SKM-1 (cell line): ENCODE data around the gene CAMK4.
"Not testable (repeated sequence)": the region's sequence is repeated elsewhere in the genome, so short reads cannot be mapped to it uniquely, and the experiment has no call there.

Experiments
- DNase-seq: peaks from one replicate; lab custom pipeline; 2025; ENCODE audit not compliant: unreplicated experiment; lab: John Stamatoyannopoulos, UW

The CAMK4 gene

DNA sequence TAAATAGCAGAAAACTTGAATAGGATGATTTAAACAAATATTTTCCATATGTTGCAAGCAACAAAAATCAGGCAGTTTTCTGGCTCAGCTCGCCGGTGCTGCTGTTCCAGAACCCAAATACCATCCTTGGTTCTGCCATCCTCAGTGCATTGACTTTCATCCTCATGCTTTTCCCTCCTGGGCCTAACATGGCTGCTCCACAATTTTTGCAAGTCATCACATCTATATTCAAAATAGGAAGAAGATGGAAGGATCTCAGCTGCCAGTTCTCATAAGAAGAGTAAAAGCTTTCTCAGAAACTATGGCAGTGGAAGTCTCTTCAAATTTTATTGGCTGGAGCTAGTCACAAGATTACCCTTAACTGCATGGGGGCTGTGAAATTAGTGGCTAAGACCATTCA is 151.5 kb downstream of the CAMK4 start:
- no peak for DNase-seq

DNA sequence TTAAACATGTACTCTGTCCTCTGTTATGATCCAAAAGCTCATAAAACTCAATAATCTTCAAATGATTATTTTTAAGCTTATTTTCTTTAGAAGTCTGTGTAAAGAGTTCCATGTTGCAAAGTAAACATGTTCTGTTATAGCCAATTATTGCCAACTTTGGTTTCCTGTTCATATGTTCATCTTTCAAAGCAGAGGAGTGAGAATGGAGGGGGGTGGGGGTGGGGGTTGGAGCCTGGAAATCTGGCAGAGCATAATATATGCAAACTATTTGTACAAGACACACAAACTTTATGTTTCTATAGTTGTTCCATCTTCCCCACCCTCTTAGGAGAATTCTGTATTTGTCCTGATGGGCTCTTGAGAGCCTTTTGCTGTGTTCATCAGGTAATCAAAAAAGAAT is 153.1 kb downstream of the CAMK4 start:
- no peak for DNase-seq

DNA sequence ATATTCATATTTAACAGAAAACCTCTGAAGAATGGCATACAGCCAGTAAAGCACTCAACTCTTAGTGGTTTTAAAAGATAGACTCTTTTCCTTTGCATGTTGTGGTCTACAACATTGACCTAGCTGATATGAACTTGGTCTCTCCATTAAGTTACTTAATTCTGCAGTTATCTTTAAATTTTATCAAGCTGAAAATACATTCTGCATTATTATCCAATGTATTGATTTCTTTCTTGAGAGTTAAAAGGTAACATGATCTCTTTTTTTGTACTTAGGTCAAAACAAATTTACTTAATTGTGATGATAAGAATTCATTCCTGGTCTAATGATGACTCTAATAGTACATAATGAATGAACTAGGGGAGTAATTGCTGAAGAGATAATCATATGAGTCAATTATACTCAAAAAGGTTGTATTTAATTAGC is 155.2 kb downstream of the CAMK4 start:
- DNase-seq, result no peak

DNA sequence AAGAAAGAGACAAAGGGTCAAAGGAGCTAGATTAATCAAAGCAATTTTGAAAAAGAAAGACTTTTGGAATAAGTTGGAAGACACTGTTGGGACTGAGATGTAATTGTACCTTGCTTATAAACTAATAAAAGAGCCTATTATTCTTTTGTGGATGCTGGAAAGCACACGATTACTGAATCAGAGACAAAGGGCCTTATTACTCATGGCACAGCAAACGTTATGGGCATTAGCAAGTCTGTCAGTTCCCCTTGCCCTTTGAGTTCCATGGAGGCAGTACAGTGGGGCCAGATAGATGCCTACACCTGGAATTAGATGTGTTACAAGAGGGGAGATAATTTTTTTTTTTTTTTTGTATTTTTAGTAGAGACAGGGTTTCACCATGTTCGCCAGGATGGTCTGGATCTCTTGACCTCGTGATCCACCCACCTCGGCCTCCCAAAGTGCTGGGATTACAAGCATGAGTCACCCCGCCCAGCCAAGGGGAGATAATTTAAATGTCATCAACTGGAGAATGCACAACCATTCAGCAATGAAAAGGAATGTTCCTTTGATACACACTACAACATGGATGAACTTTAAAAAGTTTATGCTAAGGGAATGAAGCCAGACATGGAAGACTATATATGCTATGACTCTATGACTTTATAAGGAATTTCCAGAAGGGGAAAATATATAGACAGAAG is 159.2 kb downstream of the CAMK4 start:
- no peak for DNase-seq

DNA sequence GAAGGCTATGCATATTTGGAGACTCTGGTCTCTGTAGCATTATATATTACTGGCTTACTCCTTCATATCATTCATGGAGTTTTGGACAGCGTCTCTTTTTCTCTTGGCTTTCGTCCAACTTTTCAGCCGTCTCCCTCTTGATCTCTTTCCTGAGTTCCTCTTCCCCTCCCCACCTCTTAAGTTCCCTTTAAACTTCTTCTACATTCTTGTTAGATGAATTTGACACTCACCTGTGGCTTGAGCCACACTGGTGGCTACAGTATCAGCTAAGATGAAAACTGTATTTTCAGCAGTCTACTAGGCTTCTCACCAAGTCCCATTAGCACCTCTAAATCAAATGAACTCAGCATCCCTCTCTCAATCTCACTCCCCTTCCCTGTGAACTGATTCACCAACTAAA is 160.0 kb downstream of the CAMK4 start:
- no peak for DNase-seq

DNA sequence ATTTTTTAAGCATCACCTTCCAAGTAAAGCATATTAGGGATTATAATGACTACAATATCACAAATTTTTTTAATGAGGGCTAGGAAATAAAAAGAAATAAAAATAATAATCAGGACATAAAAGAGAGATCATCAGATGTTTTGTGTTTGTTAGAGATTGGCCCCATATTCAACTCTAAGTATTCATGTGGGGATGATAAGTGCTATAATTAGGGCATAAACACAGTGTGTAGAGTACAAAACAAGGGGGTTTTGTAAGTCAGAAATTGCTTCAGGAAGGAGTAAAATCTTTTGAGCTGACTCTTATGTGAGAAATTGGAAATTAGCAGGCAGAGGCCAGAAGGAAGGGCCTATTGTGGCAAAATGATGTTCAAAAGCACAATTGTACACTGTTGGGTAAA is 160.9 kb downstream of the CAMK4 start:
- DNase-seq, result no peak

- no peak for DNase-seq
Observed at GRCh38 chr5:111385970-111386831, 162.0 kb downstream of the CAMK4 start.

DNA sequence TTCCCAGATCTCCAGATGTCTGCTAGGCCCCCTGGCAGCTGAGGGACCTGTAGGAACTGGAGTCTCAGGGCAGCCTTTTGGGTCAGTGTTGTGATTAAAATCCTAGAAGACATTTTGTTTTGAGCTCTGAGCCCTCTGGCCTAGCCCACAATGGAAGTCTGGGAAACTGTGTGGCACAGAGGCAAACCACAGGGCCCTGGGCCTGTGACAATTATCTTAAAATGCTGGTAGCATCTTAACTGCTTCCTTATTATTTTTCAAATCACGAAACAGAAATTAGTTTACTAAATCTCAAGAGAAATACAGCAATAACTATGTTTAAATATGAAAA is 162.6 kb downstream of the CAMK4 start:
- DNase-seq, result no peak

DNA sequence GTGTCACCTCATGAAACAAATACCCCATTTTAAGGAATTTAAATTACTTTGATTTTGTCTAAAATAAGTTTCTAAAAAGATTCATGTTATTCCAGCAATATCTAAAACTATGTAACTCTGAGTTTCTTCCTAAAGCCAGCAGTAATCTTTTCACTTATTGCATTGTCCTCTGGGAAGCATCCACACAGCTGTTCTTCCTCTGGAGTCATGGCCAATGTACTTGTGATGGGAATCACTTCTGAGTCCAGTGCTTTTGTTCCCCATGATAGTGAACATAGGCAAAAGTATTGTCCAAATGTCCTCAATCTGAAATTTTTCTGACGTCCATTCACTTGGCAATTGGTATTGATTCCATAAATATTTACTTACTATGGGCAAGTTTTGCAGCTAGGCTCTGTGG is 163.2 kb downstream of the CAMK4 start:
- no peak for DNase-seq

DNA sequence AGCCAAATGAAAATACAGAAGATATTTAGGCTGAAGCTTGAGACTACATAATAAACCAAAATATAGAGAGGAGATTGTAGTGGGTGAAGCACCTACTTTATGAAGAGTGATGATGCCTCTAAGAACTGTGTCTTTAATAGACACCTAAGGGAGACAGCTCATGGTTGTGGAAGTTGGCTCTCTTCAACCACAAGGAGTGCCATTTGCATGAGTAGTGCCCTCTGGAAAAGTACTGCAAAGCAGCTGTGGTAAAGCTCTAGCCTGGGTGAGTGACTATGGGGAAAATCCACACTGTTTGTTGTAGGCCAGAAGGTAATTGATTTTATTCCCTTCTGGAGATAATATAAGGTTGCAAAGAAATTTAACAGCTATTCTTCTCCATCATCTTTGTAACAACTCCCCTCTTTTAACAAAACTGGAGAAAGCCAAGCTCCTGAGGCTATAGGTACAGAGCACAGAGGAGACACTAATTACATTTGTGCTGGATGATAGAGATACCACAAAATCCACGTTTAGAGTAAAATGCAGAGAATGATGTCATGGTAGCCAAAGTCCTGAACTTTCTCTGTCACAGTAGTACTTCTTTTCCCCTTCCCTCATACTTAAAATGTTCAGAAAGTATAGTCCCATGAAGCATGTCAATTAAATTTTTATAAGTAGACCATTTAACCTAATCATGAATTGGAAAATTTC is 165.4 kb downstream of the CAMK4 start:
- DNase-seq, result no peak

DNA sequence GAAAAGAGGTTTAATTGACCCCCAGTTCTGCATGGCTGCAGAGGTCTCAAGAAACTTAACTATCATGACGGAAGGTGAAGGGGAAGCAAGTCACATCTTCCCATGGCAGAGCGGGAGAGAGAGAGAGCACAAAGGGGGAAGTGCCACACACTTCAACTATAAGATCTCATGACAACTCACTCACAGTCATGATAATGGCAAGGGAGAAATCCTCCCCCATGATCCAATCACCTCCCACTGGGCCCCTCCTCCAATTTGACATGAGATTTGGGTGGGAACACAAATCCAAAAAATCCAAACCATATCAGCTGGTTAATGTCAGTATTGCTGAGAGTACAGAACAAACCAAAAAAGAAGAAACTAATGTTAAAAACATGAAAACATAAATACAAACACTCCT is 168.0 kb downstream of the CAMK4 start:
- no peak for DNase-seq

GRCh38 chr5:111394586-111394985 is 170.4 kb downstream of the CAMK4 start:
- DNase-seq, result no peak

GRCh38 chr5:111398013-111398412 is 173.8 kb downstream of the CAMK4 start:
- DNase-seq, result no peak

GRCh38 chr5:111399113-111399512 is 174.9 kb downstream of the CAMK4 start:
- no peak for DNase-seq

- DNase-seq, result no peak
Observed at GRCh38 chr5:111401906-111402305, 177.7 kb downstream of the CAMK4 start.

- DNase-seq, result no peak
Observed at GRCh38 chr5:111404270-111404769, 180.1 kb downstream of the CAMK4 start.

- no peak for DNase-seq
Observed at GRCh38 chr5:111407562-111407961, 183.4 kb downstream of the CAMK4 start.

DNA sequence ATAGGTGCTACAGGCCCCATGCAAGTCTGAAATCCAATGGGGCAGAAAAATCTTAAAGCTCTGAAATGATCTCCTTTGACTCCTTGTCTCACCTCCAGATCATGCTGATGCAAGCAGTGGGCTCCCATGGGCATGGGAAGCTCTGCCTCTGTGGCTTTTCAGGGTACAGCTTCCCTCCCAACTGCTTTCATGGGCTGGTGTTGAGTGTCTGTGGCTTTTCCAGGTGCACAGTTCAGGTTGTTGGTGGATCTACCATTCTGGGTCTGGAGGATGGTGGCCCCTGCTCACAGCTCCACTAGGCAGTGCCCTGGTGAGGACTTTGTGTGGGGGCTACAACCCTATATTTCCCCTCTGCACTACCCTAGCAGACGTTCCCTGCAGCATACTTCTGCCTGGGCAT is 184.6 kb downstream of the CAMK4 start:
- no peak for DNase-seq

- not testable (repeated sequence) for DNase-seq
Observed at GRCh38 chr5:111409266-111409665, 185.1 kb downstream of the CAMK4 start.

DNA sequence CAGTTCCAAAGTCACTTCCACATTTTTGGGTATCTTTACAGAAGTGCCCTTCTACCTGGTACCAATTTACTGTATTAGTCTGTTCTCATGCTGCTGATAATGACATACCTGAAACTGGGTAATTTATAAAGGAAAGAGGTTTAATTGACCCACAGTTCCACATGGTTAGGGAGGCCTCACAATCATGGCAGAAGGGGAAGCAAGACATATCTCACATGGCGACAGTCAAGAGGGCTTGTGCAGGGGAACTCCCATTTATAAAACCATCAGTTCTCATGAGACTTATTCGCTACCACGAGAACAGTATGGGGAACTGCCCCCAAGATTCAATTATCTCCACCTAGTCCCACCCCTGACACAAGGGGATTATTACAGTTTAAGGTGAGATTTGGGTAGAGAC is 185.9 kb downstream of the CAMK4 start:
- DNase-seq, result not testable (repeated sequence)

DNA sequence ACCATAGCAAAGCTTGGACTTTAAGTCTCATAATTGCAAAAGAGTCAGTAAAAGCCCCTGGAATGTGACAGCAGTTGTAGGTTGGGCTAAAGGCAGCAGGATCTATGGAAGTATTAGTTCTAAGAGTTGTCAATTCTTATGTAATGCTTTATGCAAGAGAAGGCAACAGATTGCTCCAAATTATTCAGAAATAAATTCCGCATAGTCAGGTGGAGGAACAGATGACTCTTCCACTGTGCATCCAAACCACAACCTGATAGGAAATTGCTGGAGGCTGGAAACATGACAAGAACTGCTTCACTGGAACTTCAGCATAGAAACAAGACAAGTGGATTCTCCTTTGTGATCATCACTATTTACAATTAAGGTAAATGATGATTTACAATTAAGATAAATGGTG is 187.1 kb downstream of the CAMK4 start:
- DNase-seq, result no peak

DNA sequence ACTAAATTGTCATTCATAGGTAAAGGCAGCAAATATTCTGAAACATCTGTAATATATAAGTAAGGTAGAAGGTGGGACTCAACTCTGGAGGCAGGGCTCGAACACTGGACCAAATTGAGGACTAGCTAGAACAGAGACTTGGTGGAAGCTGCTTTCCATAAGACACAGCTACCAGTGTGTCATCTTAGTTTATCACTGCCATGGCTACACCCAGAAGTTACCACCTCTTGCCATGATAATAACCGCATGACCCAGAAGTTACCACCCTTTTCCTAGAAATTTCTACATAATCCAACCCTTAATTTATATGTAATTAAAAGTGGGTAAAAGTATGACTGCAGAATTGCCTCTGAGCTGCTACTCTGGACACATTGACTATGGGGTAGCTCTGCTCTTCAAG is 188.4 kb downstream of the CAMK4 start:
- no peak for DNase-seq
